SK-N-SH (cell line): Measurements from ENCODE around the gene MDM4. TPM values are rescaled to one million over a fixed set of nuclear protein-coding genes. Genes with fewer than 3 reads are reported as not detected.
A peak's percentile ranks its signal among the peaks of the same experiment; 100 is the strongest.

Source experiments
- CTCF ChIA-PET: fragments of 300-600, 350-600 bp; formaldehyde crosslinking; extraction: SDS; loops from one replicate; lab custom pipeline; 2021; lab: Yijun Ruan, JAX
- POLR2A ChIA-PET: fragments of 350-600 bp; sonication (Branson Sonifier 250); formaldehyde crosslinking; extraction: SDS; loops from one replicate; lab custom pipeline; 2020; ENCODE audit warnings: antibody characterized with exemption, inconsistent platforms; lab: Yijun Ruan, JAX
- DNase-seq: peaks from one replicate; pipeline ENCODE4 v3.0.0; 2012
- H2AFZ ChIP-seq: fragments of 200-600 bp; sonication (generic); 2 replicates; pipeline ENCODE4 v1.8.1; 2016; ENCODE audit warnings: antibody characterized with exemption, mild to moderate bottlenecking, low read depth
- H3F3A ChIP-seq: fragments of 200-600 bp; sonication (generic); replicated peaks from 2 replicates; pipeline ENCODE3; 2016; ENCODE audit warnings: antibody characterized with exemption, mild to moderate bottlenecking; ENCODE audit not compliant: insufficient read depth
- H3K27ac ChIP-seq, 2 experiments: fragments of 200-500 bp in 1 of 2; fragments of 200-600 bp in 1 of 2; sonication (Bioruptor generic) in 1 of 2; sonication (generic), shearing (Covaris generic) in 1 of 2; 2 replicates each; pipeline versions ENCODE4 v1.5.1 to v1.6.1; 2014 to 2016; ENCODE audit warnings: low read depth in 2 of 2, inconsistent platforms in 1 of 2, low read length in 1 of 2, mild to moderate bottlenecking in 1 of 2, mixed read lengths in 1 of 2
- H3K27me3 ChIP-seq: fragments of 200-600 bp; sonication (generic), shearing (Covaris generic); 2 replicates; pipeline ENCODE4 v1.6.1; 2016; ENCODE audit warnings: mixed run types; ENCODE audit not compliant: insufficient read depth
- H3K36me3 ChIP-seq, 2 experiments: fragments of 200-500 bp in 1 of 2; fragments of 200-600 bp in 1 of 2; sonication (Bioruptor generic) in 1 of 2; sonication (generic) in 1 of 2; replicated peaks in 1 of 2; 2 replicates each; pipeline versions ENCODE3 to v1.5.1; 2014 to 2016; ENCODE audit warnings: low read length in 1 of 2, mild to moderate bottlenecking in 1 of 2; ENCODE audit not compliant: insufficient read depth in 2 of 2, control insufficient read depth in 1 of 2
- H3K4me1 ChIP-seq, 2 experiments: fragments of 200-500 bp in 1 of 2; fragments of 200-600 bp in 1 of 2; sonication (Bioruptor generic) in 1 of 2; sonication (generic), shearing (Covaris generic) in 1 of 2; 2 replicates each; pipeline versions ENCODE4 v1.5.1 to v1.6.1; 2014 to 2016; ENCODE audit warnings: low read depth in 1 of 2, low read length in 1 of 2, mixed run types in 1 of 2; ENCODE audit not compliant: insufficient read depth in 2 of 2, control insufficient read depth in 1 of 2
- H3K4me2 ChIP-seq: fragments of 200-600 bp; sonication (generic), shearing (Covaris generic); 2 replicates; pipeline ENCODE4 v1.6.1; 2017; ENCODE audit warnings: mixed run types
- H3K4me3 ChIP-seq, 2 experiments: fragments of 200-500 bp in 1 of 2; fragments of 200-600 bp in 1 of 2; sonication (Bioruptor generic) in 1 of 2; sonication (generic), shearing (Covaris generic) in 1 of 2; 2 replicates each; pipeline versions ENCODE4 v1.5.1 to v1.8.1; 2014 to 2016; ENCODE audit warnings: low read depth in 2 of 2, inconsistent platforms in 1 of 2, low read length in 1 of 2, mild to moderate bottlenecking in 1 of 2, mixed read lengths in 1 of 2, moderate library complexity in 1 of 2
- H3K79me2 ChIP-seq: fragments of 200-600 bp; sonication (generic); 2 replicates; pipeline ENCODE4 v1.8.1; 2017; ENCODE audit warnings: mild to moderate bottlenecking; ENCODE audit not compliant: insufficient read depth
- H3K9ac ChIP-seq: fragments of 200-600 bp; sonication (generic); 2 replicates; pipeline ENCODE4 v1.6.1; 2017; ENCODE audit warnings: mixed run types
- H3K9me2 ChIP-seq: fragments of 200-600 bp; sonication (generic); 2 replicates; pipeline ENCODE4 v1.6.1; 2017; ENCODE audit warnings: mixed run types
- H3K9me3 ChIP-seq: fragments of 200-600 bp; sonication (generic); 2 replicates; pipeline ENCODE4 v1.6.1; 2017; ENCODE audit warnings: mixed run types, mild to moderate bottlenecking, moderate library complexity
- H4K20me1 ChIP-seq: fragments of 200-600 bp; sonication (generic); 2 replicates; pipeline ENCODE4 v1.6.1; 2017; ENCODE audit warnings: mild to moderate bottlenecking, mixed run types; ENCODE audit not compliant: insufficient read depth
- CHD2 ChIP-seq: fragments of 150-350 bp; IDR thresholded peaks from 2 replicates; pipeline ENCODE4 v1.6.1; 2018; ENCODE audit warnings: low read length; ENCODE audit not compliant: partially characterized antibody
- EP300 ChIP-seq, 2 experiments: IDR thresholded peaks; 2 replicates each; pipeline versions ENCODE4 v1.4.0 to v1.6.1; 2012; ENCODE audit warnings: borderline replicate concordance in 1 of 2, low read depth in 1 of 2, low read length in 1 of 2
- FOSL2 ChIP-seq: IDR thresholded peaks from 2 replicates; pipeline ENCODE4 v1.4.0; 2012; ENCODE audit warnings: low read depth, mild to moderate bottlenecking, moderate library complexity, borderline replicate concordance
- FOXJ3 ChIP-seq: sonication (generic); formaldehyde crosslinking; IDR thresholded peaks from 2 replicates; pipeline ENCODE4 v1.5.1; 2020; ENCODE audit warnings: mild to moderate bottlenecking, missing genetic modification reagents
- FOXM1 ChIP-seq: IDR thresholded peaks from 2 replicates; pipeline ENCODE4 v1.4.0; 2012; ENCODE audit warnings: low read depth, mild to moderate bottlenecking
- JUND ChIP-seq: IDR thresholded peaks from 2 replicates; pipeline ENCODE4 v1.4.0; 2012
- NRF1 ChIP-seq: IDR thresholded peaks from 2 replicates; pipeline ENCODE4 v1.6.1; 2012; ENCODE audit warnings: low read depth, mild to moderate bottlenecking, low read length
- POLR2AphosphoS5 ChIP-seq: IDR thresholded peaks from 2 replicates; pipeline ENCODE4 v1.6.1; 2012; ENCODE audit warnings: low read depth, low read length
- RAD21 ChIP-seq: IDR thresholded peaks from 2 replicates; pipeline ENCODE4 v1.6.1; 2012; ENCODE audit warnings: mild to moderate bottlenecking, low read length
- RCOR1 ChIP-seq: fragments of 150-350 bp; IDR thresholded peaks from 2 replicates; pipeline ENCODE4 v1.6.1; 2017; ENCODE audit warnings: antibody characterized with exemption, low read length
- SMC3 ChIP-seq: IDR thresholded peaks from 2 replicates; pipeline ENCODE4 v1.6.1; 2012; ENCODE audit warnings: low read depth, low read length, improper control_type of control experiment
- TEAD4 ChIP-seq: IDR thresholded peaks from 2 replicates; pipeline ENCODE4 v1.4.0; 2012; ENCODE audit warnings: mild to moderate bottlenecking, borderline replicate concordance; ENCODE audit not compliant: insufficient read depth
- WGBS: methylation state at CpG from one replicate; pipeline ENCODE4 v1.1.6; 2017; ENCODE audit warnings: low lambda C conversion rate; 5-methylcytosine and 5-hydroxymethylcytosine counted together
- polyA plus RNA-seq, 3 experiments: library from polyadenylated mRNA; depleted of rRNA; stranded (reverse); fragments of >200 nt; gene quantifications; 2 replicates each; pipeline ENCODE4 v1.2.3, GENCODE V29; 2012
- TF ChIP-seq, protein P1 (sequence below): fragments of 150-350 bp; IDR thresholded peaks from 2 replicates; pipeline ENCODE4 v1.6.1; 2017; ENCODE audit warnings: antibody characterized with exemption, low read length, low read depth, borderline replicate concordance
- TF ChIP-seq, protein P2 (sequence below): IDR thresholded peaks from 2 replicates; pipeline ENCODE4 v1.6.1; 2012; ENCODE audit warnings: mild to moderate bottlenecking, low read depth, low read length, moderate library complexity
- TF ChIP-seq, protein P3 (sequence below): IDR thresholded peaks from 2 replicates; pipeline ENCODE4 v1.4.0; 2012; ENCODE audit warnings: low read depth
- TF ChIP-seq, protein P4 (sequence below): IDR thresholded peaks from 2 replicates; pipeline ENCODE4 v1.4.0; 2012; ENCODE audit warnings: low read depth, borderline replicate concordance

MDM4 gene
- polyA plus RNA-seq, 1 of the 3 experiments (the other 2 are of a cell fraction): 6.2 TPM

DNA sequence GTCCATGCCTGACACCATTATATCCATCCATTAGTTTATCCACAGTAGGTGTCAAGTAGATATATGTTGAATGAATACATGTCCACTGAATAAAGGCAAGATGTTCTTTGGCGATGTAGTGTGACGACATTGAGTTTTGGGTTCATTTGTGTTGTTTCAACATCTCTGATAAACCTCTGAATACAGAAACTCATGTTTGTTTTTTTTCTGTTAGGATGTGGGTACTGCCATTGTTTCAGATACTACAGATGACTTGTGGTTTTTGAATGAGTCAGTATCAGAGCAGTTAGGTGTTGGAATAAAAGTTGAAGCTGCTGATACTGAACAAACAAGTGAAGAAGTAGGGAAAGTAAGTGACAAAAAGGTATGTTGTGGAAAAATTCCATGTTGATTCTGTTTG lies 28.1 kb downstream of the MDM4 start:
- Histone ChIP-seq H3K4me2 (no peak overlapping the region), H4K20me1 (no peaks in the 10 kb centered on the region), H3K9me3 (no peaks in the 10 kb centered on the region), H3K9ac (no peak overlapping the region), H3K9me2 (no peaks in the 10 kb centered on the region)
- CTCF ChIA-PET: interaction anchor here (1.0 kb wide), 1 partner anchor 22 kb away, joined by 3 read pairs; no protein-coding TSS in a partner anchor
- TF ChIP-seq FOSL2 (0 out of 2 replicates have a peak, but pooled peaks have one; percentile 24), RAD21 (no peak)
- TF ChIP-seq, protein P1, sequence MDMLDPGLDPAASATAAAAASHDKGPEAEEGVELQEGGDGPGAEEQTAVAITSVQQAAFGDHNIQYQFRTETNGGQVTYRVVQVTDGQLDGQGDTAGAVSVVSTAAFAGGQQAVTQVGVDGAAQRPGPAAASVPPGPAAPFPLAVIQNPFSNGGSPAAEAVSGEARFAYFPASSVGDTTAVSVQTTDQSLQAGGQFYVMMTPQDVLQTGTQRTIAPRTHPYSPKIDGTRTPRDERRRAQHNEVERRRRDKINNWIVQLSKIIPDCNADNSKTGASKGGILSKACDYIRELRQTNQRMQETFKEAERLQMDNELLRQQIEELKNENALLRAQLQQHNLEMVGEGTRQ: no peak
- TF ChIP-seq, all 33 proteins: peak for 1
- H3K79me2 ChIP-seq: peaks cover 4% of the 10 kb centered on the region; the same call in 1 of the 2 replicates
- H3K4me3 ChIP-seq: no peak overlapping the region
- H3F3A ChIP-seq: no peaks in the 10 kb centered on the region
- H3K27me3 ChIP-seq: no peaks in the 10 kb centered on the region
- POLR2A ChIA-PET: no interaction called here
- H2AFZ ChIP-seq: no peak overlapping the region
- no peak for DNase-seq
- H3K27ac ChIP-seq: no peak overlapping the region
- H3K36me3 ChIP-seq: peaks cover 86 to 98% of the 10 kb centered on the region in 2 experiments
- H3K4me1 ChIP-seq: no peaks in the 10 kb centered on the region
- WGBS: 94% methylated on average over 2 of the region's 2 CpGs

DNA sequence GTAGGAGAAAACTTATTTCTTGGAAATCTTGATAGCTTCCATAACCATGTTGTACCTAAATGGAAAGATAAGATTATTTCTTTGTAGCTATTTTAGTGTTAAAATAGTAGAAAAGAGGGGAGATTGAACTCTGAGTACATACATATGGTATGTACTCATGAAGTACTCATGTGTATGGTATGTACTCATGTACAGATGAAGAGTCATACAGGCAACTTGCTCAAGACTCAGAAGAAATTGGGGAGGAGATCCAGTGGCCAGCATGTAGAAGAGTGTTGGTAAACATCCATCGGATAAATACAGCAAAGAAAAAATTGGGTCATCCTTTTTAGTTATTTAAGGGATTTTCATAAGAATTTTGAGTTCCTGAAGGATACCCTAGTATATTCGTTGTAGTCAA lies 29.0 kb downstream of the MDM4 start:
- H3K27me3 ChIP-seq: no peaks in the 10 kb centered on the region
- no peak overlapping the region for H3K4me2 ChIP-seq
- H3K9me2 ChIP-seq: no peaks in the 10 kb centered on the region
- TF ChIP-seq, protein P1: no peak
- TF ChIP-seq FOXJ3 (CRISPR knock-in tag) (no peak), NRF1 (no peak), TEAD4 (no peak), RCOR1 (no peak), SMC3 (no peak), CHD2 (no peak), EP300 (IDR thresholded peaks at IDR 0.05; ENCODE audit: borderline replicate concordance in 1 of 2, low read depth in 1 of 2, low read length in 1 of 2) (no peak), JUND (no peak), POLR2AphosphoS5 (no peak), FOXM1 (no peak)
- TF ChIP-seq, protein P2, sequence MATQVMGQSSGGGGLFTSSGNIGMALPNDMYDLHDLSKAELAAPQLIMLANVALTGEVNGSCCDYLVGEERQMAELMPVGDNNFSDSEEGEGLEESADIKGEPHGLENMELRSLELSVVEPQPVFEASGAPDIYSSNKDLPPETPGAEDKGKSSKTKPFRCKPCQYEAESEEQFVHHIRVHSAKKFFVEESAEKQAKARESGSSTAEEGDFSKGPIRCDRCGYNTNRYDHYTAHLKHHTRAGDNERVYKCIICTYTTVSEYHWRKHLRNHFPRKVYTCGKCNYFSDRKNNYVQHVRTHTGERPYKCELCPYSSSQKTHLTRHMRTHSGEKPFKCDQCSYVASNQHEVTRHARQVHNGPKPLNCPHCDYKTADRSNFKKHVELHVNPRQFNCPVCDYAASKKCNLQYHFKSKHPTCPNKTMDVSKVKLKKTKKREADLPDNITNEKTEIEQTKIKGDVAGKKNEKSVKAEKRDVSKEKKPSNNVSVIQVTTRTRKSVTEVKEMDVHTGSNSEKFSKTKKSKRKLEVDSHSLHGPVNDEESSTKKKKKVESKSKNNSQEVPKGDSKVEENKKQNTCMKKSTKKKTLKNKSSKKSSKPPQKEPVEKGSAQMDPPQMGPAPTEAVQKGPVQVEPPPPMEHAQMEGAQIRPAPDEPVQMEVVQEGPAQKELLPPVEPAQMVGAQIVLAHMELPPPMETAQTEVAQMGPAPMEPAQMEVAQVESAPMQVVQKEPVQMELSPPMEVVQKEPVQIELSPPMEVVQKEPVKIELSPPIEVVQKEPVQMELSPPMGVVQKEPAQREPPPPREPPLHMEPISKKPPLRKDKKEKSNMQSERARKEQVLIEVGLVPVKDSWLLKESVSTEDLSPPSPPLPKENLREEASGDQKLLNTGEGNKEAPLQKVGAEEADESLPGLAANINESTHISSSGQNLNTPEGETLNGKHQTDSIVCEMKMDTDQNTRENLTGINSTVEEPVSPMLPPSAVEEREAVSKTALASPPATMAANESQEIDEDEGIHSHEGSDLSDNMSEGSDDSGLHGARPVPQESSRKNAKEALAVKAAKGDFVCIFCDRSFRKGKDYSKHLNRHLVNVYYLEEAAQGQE: no peak
- TF ChIP-seq, protein P3, sequence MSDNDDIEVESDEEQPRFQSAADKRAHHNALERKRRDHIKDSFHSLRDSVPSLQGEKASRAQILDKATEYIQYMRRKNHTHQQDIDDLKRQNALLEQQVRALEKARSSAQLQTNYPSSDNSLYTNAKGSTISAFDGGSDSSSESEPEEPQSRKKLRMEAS: no peak
- TF ChIP-seq, protein P4, sequence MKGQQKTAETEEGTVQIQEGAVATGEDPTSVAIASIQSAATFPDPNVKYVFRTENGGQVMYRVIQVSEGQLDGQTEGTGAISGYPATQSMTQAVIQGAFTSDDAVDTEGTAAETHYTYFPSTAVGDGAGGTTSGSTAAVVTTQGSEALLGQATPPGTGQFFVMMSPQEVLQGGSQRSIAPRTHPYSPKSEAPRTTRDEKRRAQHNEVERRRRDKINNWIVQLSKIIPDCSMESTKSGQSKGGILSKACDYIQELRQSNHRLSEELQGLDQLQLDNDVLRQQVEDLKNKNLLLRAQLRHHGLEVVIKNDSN: no peak
- H3K27ac ChIP-seq: no peak overlapping the region
- H3F3A ChIP-seq: no peaks in the 10 kb centered on the region
- no peak overlapping the region for H3K9ac ChIP-seq
- no peaks in the 10 kb centered on the region for H4K20me1 ChIP-seq
- CTCF ChIA-PET: interaction anchor here (1.0 to 1.3 kb wide), 2 partner anchors 21 to 22 kb away, joined by 3 read pairs; no protein-coding TSS in a partner anchor
- DNase-seq: no peak
- peaks cover 93 to 98% of the 10 kb centered on the region in 2 experiments for H3K36me3 ChIP-seq
- H3K4me1 ChIP-seq: no peaks in the 10 kb centered on the region
- H2AFZ ChIP-seq: no peak overlapping the region
- H3K79me2 ChIP-seq: peaks cover 3% of the 10 kb centered on the region; the same call in 1 of the 2 replicates
- H3K4me3 ChIP-seq: no peak overlapping the region
- H3K9me3 ChIP-seq: no peaks in the 10 kb centered on the region
- 70% methylated on average over 2 of the region's 2 CpGs for WGBS
- POLR2A ChIA-PET: no interaction called here
